Stimulated activated naive B cell treated with anti-CD40 and anti-IgM and Interleukin-4, amounts not matched to agents 10 μg/mL and 1 μg/mL and 100 μg/mL, for 72 hours (primary cell): Measurements from ENCODE around the gene ZMYND10.

Experiments
- ATAC-seq, 2 donors: fragments of 150-1000 bp; cut with Tn5 transposase; replicated peaks; 2 replicates each; pipeline ENCODE4 v1.10.0; 2021; ENCODE audit warnings: moderate library complexity in 1 of 2
- DNase-seq: peaks from one replicate; pipeline ENCODE4 v3.0.0; 2021
- H3K27ac Mint-ChIP-seq: one replicate; pipeline ENCODE4 v1.8.0; 2022; ENCODE audit warnings: mild to moderate bottlenecking, mixed read lengths
- H3K27me3 Mint-ChIP-seq, 2 donors: one replicate each; pipeline ENCODE4 v1.8.0; 2022; ENCODE audit warnings: mixed read lengths in 2 of 2
- H3K36me3 Mint-ChIP-seq, 2 donors: one replicate each; pipeline ENCODE4 v1.8.0; 2022; ENCODE audit warnings: mixed read lengths in 2 of 2, mild to moderate bottlenecking in 1 of 2
- H3K4me1 Mint-ChIP-seq, 2 donors: one replicate each; pipeline ENCODE4 v1.8.0; 2022; ENCODE audit warnings: mixed read lengths in 2 of 2, mild to moderate bottlenecking in 1 of 2
- H3K4me3 Mint-ChIP-seq, 2 donors: one replicate each; pipeline ENCODE4 v1.8.0; 2022; ENCODE audit warnings: mild to moderate bottlenecking in 2 of 2, mixed read lengths in 2 of 2, moderate library complexity in 1 of 2
- H3K9me3 Mint-ChIP-seq, 2 donors: one replicate each; pipeline ENCODE4 v1.8.0; 2022; ENCODE audit warnings: mixed read lengths in 2 of 2, mild to moderate bottlenecking in 1 of 2

Gene ZMYND10

GRCh38 chr3:50302095-50303012 lies 43.2 kb downstream of the ZMYND10 start:
- H3K27ac Mint-ChIP-seq = peak overlapping the region; percentile 22
- peaks cover 3 to 6% of the 10 kb centered on the region in 2 donors for H3K36me3 Mint-ChIP-seq
- no peak for ATAC-seq
- H3K4me3 Mint-ChIP-seq = no peak overlapping the region
- no peaks in the 10 kb centered on the region for H3K27me3 Mint-ChIP-seq
- no peak for DNase-seq
- peaks cover 25 to 34% of the 10 kb centered on the region in 2 donors for H3K4me1 Mint-ChIP-seq
- H3K9me3 Mint-ChIP-seq = no peaks in the 10 kb centered on the region

- H3K27ac Mint-ChIP-seq = peak overlapping the region; percentile 100
- DNase-seq (no peak), ATAC-seq (no peak)
- H3K4me3 Mint-ChIP-seq = peak overlapping the region; percentile 98
- no peaks in the 10 kb centered on the region for H3K27me3 Mint-ChIP-seq
- peaks cover 13 to 20% of the 10 kb centered on the region in 2 donors for H3K36me3 Mint-ChIP-seq
- peaks cover 27 to 46% of the 10 kb centered on the region in 2 donors for H3K4me1 Mint-ChIP-seq
- no peaks in the 10 kb centered on the region for H3K9me3 Mint-ChIP-seq
These were observed 44.8 kb downstream of the ZMYND10 start for GRCh38 chr3:50300681-50301254.

GRCh38 chr3:50299929-50300680 lies 45.4 kb downstream of the ZMYND10 start:
- no peaks in the 10 kb centered on the region for H3K9me3 Mint-ChIP-seq
- peak overlapping the region; percentile 98 for H3K4me3 Mint-ChIP-seq
- peak; percentile 12 to 25 for ATAC-seq
- H3K36me3 Mint-ChIP-seq = peaks cover 14 to 21% of the 10 kb centered on the region in 2 donors
- H3K4me1 Mint-ChIP-seq = peaks cover 27 to 48% of the 10 kb centered on the region in 2 donors
- no peaks in the 10 kb centered on the region for H3K27me3 Mint-ChIP-seq
- DNase-seq = no peak
- H3K27ac Mint-ChIP-seq = peak overlapping the region; percentile 100

GRCh38 chr3:50299638-50299928 lies 45.9 kb downstream of the ZMYND10 start:
- H3K4me3 Mint-ChIP-seq = peak overlapping the region; percentile 98
- H3K27me3 Mint-ChIP-seq = no peaks in the 10 kb centered on the region
- DNase-seq (no peak), ATAC-seq (no peak)
- H3K4me1 Mint-ChIP-seq = peaks cover 25 to 43% of the 10 kb centered on the region in 2 donors
- peak overlapping the region; percentile 100 for H3K27ac Mint-ChIP-seq
- H3K36me3 Mint-ChIP-seq = peaks cover 14 to 21% of the 10 kb centered on the region in 2 donors
- H3K9me3 Mint-ChIP-seq = no peaks in the 10 kb centered on the region

GRCh38 chr3:50298836-50299637 lies 46.5 kb downstream of the ZMYND10 start, which contains the start of the genes HYAL3 and NAA80:
HYAL3 (minus strand) TSS chr3:50299405; CDS start chr3:50295602, 3,803 bp downstream.
NAA80 (minus strand) TSS chr3:50299405; CDS start chr3:50297463, 1,942 bp downstream.
- peaks cover 14 to 21% of the 10 kb centered on the region in 2 donors for H3K36me3 Mint-ChIP-seq
- ATAC-seq = peak; percentile 87 to 91
- H3K9me3 Mint-ChIP-seq = no peaks in the 10 kb centered on the region
- H3K4me3 Mint-ChIP-seq = peak within 1 kb of the TSS; percentile 98
- H3K27me3 Mint-ChIP-seq = no peaks in the 10 kb centered on the region
- H3K4me1 Mint-ChIP-seq = peaks cover 24 to 41% of the 10 kb centered on the region in 2 donors
- H3K27ac Mint-ChIP-seq = peak within 1 kb of the TSS; percentile 100
- DNase-seq = peak; percentile 98

GRCh38 chr3:50297896-50298725 lies 47.4 kb downstream of the ZMYND10 start:
- DNase-seq = no peak
- H3K36me3 Mint-ChIP-seq = peaks cover 14 to 21% of the 10 kb centered on the region in 2 donors
- no peaks in the 10 kb centered on the region for H3K9me3 Mint-ChIP-seq
- peaks cover 26 to 43% of the 10 kb centered on the region in 2 donors for H3K4me1 Mint-ChIP-seq
- no peak for ATAC-seq
- H3K4me3 Mint-ChIP-seq = peak overlapping the region; percentile 98
- no peaks in the 10 kb centered on the region for H3K27me3 Mint-ChIP-seq
- peak overlapping the region; percentile 100 for H3K27ac Mint-ChIP-seq

GRCh38 chr3:50297384-50297775 lies 48.2 kb downstream of the ZMYND10 start:
- ATAC-seq (no peak), DNase-seq (no peak)
- H3K4me3 Mint-ChIP-seq = peak overlapping the region in 1 of 2 donors; percentile 34
- no peaks in the 10 kb centered on the region for H3K9me3 Mint-ChIP-seq
- peaks cover 32 to 51% of the 10 kb centered on the region in 2 donors for H3K4me1 Mint-ChIP-seq
- H3K36me3 Mint-ChIP-seq = peaks cover 14 to 28% of the 10 kb centered on the region in 2 donors
- H3K27ac Mint-ChIP-seq = peak overlapping the region; percentile 81
- H3K27me3 Mint-ChIP-seq = no peaks in the 10 kb centered on the region

GRCh38 chr3:50296721-50297383 lies 48.7 kb downstream of the ZMYND10 start:
- H3K27ac Mint-ChIP-seq = peak overlapping the region; percentile 81
- ATAC-seq = no peak
- no peaks in the 10 kb centered on the region for H3K27me3 Mint-ChIP-seq
- H3K9me3 Mint-ChIP-seq = no peaks in the 10 kb centered on the region
- no peak for DNase-seq
- peaks cover 14 to 29% of the 10 kb centered on the region in 2 donors for H3K36me3 Mint-ChIP-seq
- peak overlapping the region in 1 of 2 donors; percentile 40 for H3K4me3 Mint-ChIP-seq
- H3K4me1 Mint-ChIP-seq = peaks cover 31 to 52% of the 10 kb centered on the region in 2 donors

GRCh38 chr3:50295553-50296431 lies 49.7 kb downstream of the ZMYND10 start:
- Mint-ChIP-seq H3K27ac (peak overlapping the region; percentile 37), H3K4me1 (peaks cover 31 to 56% of the 10 kb centered on the region in 2 donors), H3K9me3 (no peaks in the 10 kb centered on the region), H3K36me3 (peaks cover 20 to 35% of the 10 kb centered on the region in 2 donors), H3K4me3 (no peak overlapping the region), H3K27me3 (no peaks in the 10 kb centered on the region)
- ATAC-seq = no peak
- no peak for DNase-seq

GRCh38 chr3:50294492-50295403 lies 50.8 kb downstream of the ZMYND10 start:
- H3K9me3 Mint-ChIP-seq = no peaks in the 10 kb centered on the region
- no peak for ATAC-seq
- H3K36me3 Mint-ChIP-seq = peaks cover 22 to 36% of the 10 kb centered on the region in 2 donors
- no peak overlapping the region for H3K4me3 Mint-ChIP-seq
- peaks cover 28 to 51% of the 10 kb centered on the region in 2 donors for H3K4me1 Mint-ChIP-seq
- H3K27me3 Mint-ChIP-seq = no peaks in the 10 kb centered on the region
- H3K27ac Mint-ChIP-seq = no peak overlapping the region
- no peak for DNase-seq

- H3K27ac Mint-ChIP-seq = no peak overlapping the region
- no peaks in the 10 kb centered on the region for H3K27me3 Mint-ChIP-seq
- DNase-seq (no peak), ATAC-seq (no peak)
- H3K36me3 Mint-ChIP-seq = peaks cover 25 to 40% of the 10 kb centered on the region in 2 donors
- no peak overlapping the region for H3K4me3 Mint-ChIP-seq
- H3K4me1 Mint-ChIP-seq = peaks cover 27 to 50% of the 10 kb centered on the region in 2 donors
- H3K9me3 Mint-ChIP-seq = no peaks in the 10 kb centered on the region
These were observed 51.4 kb downstream of the ZMYND10 start for GRCh38 chr3:50294089-50294488.
